Measurements from ENCODE around the gene NLRC5.

NLRC5 gene

GRCh38 chr16:57084996-57085395 is 95.6 kb downstream of the NLRC5 start (continued):
- no peak for TF ChIP-seq ZNF146 (tag by site-specific recombination; IDR thresholded peaks at IDR 0.05)
- TF ChIP-seq ZNF24 (tag by site-specific recombination; IDR thresholded peaks at IDR 0.05), result no peak
- TF ChIP-seq GLIS1 (tag by site-specific recombination; IDR thresholded peaks at IDR 0.05), result no peak
- no peak for TF ChIP-seq ZNF629 (tag by site-specific recombination; IDR thresholded peaks at IDR 0.05)
- no peak for TF ChIP-seq ZSCAN30 (tag by site-specific recombination; IDR thresholded peaks at IDR 0.05)
- no peak for TF ChIP-seq ZBTB26 (tag by site-specific recombination; optimal IDR thresholded peaks at IDR 0.05)
- TF ChIP-seq ZNF366 (tag by site-specific recombination; conservative IDR thresholded peaks at IDR 0.05), result no peak
- no peak for TF ChIP-seq ZNF837 (tag by site-specific recombination; IDR thresholded peaks at IDR 0.05)
- no peak for TF ChIP-seq ZNF645 (tag by site-specific recombination; IDR thresholded peaks at IDR 0.05)
- no peak for TF ChIP-seq ZNF26 (tag by site-specific recombination; IDR thresholded peaks at IDR 0.05)

- no peak for TF ChIP-seq ZNF140 (tag by site-specific recombination; IDR thresholded peaks at IDR 0.05)
- TF ChIP-seq GLI4 (tag by site-specific recombination; IDR thresholded peaks at IDR 0.05), result no peak
- TF ChIP-seq ZNF391 (tag by site-specific recombination; IDR thresholded peaks at IDR 0.05; ENCODE audit: borderline replicate concordance, low read depth), result no peak
- TF ChIP-seq ZNF362 (tag by site-specific recombination; IDR thresholded peaks at IDR 0.05), result no peak
- no peak for TF ChIP-seq ZNF560 (tag by site-specific recombination; IDR thresholded peaks at IDR 0.05; ENCODE audit: borderline replicate concordance)
- no peak for TF ChIP-seq ZNF221 (tag by site-specific recombination; IDR thresholded peaks at IDR 0.05; ENCODE audit: borderline replicate concordance)
- no peak for TF ChIP-seq TRIM28 (IDR thresholded peaks at IDR 0.05; ENCODE audit: borderline replicate concordance, low read length)
- no peak for TF ChIP-seq ZNF664 (tag by site-specific recombination; IDR thresholded peaks at IDR 0.05)
- TF ChIP-seq ZNF747 (tag by site-specific recombination; IDR thresholded peaks at IDR 0.05), result no peak
- TF ChIP-seq ZNF174 (tag by site-specific recombination; IDR thresholded peaks at IDR 0.05), result no peak
- no peak for TF ChIP-seq ZNF292 (tag by site-specific recombination; IDR thresholded peaks at IDR 0.05; ENCODE audit: borderline replicate concordance, low read depth)
- TF ChIP-seq PATZ1 (tag by site-specific recombination; IDR thresholded peaks at IDR 0.05), result no peak
- no peak for TF ChIP-seq ZNF701 (tag by site-specific recombination; IDR thresholded peaks at IDR 0.05)
- TF ChIP-seq ZNF280C (tag by site-specific recombination; IDR thresholded peaks at IDR 0.05), result no peak
- no peak for TF ChIP-seq ZIC2 (tag by site-specific recombination; IDR thresholded peaks at IDR 0.05)
- TF ChIP-seq KLF8 (tag by site-specific recombination; IDR thresholded peaks at IDR 0.05), result no peak
- ChIA-PET POLR2A (no interaction called here), CTCF (interaction anchor here (0.6 to 1.3 kb wide), 2 partner anchors 81 to 335 kb away, joined by 3 read pairs; no protein-coding TSS in a partner anchor)
- Histone ChIP-seq H3K4me3 (ENCODE audit: low read depth, low read length) (no peak overlapping the region), H3K4me1 (ENCODE audit: control insufficient read depth, insufficient read depth, low read length) (no peaks in the 10 kb centered on the region; the same call in 1 of the 2 replicates), H3K36me3 (ENCODE audit: control insufficient read depth in 2 of 2, insufficient read depth in 1 of 2, low read length in 2 of 2) (no peaks in the 10 kb centered on the region), H3K27ac (ENCODE audit: extremely low read depth, low read depth, low read length) (no peak overlapping the region), H3K9me3 (ENCODE audit: control insufficient read depth, insufficient read depth, low read depth, low read length) (no peaks in the 10 kb centered on the region)
These were observed 97.6 kb downstream of the NLRC5 start for GRCh38 chr16:57087003-57087402.
